Endodermal cell (in vitro differentiated cells): Measurements from ENCODE around the gene ISCA1. TPM values are rescaled to one million over a fixed set of nuclear protein-coding genes. Genes with fewer than 3 reads are reported as not detected.

Experiments
- DNase-seq: peaks from one replicate; pipeline ENCODE4 v3.0.0-alpha.2; 2017
- H3K27ac ChIP-seq: 2 replicates; pipeline ENCODE4 v1.5.1; 2013; ENCODE audit warnings: mild to moderate bottlenecking, low read depth, low read length, moderate library complexity
- H3K27me3 ChIP-seq: 2 replicates; pipeline ENCODE4 v1.6.1; 2013; ENCODE audit warnings: mild to moderate bottlenecking, low read length, moderate library complexity; ENCODE audit not compliant: insufficient read depth, control insufficient read depth, poor library complexity, severe bottlenecking
- H3K36me3 ChIP-seq: 2 replicates; pipeline ENCODE4 v1.7.0; 2013; ENCODE audit warnings: mild to moderate bottlenecking, low read length, moderate library complexity; ENCODE audit not compliant: control insufficient read depth, insufficient read depth
- H3K4me1 ChIP-seq: one replicate; pipeline ENCODE4 v1.7.0; 2013; ENCODE audit warnings: low read length; ENCODE audit not compliant: control insufficient read depth, insufficient read depth
- H3K4me3 ChIP-seq: 2 replicates; pipeline ENCODE4 v1.5.1; 2013; ENCODE audit warnings: mild to moderate bottlenecking, low read length, moderate library complexity
- H3K9ac ChIP-seq: 2 replicates; pipeline ENCODE4 v1.6.1; 2013; ENCODE audit warnings: mild to moderate bottlenecking, low read length, moderate library complexity; ENCODE audit not compliant: poor library complexity, severe bottlenecking; ENCODE audit errors: extremely low read depth
- H3K9me3 ChIP-seq: 2 replicates; pipeline ENCODE4 v1.6.1; 2013; ENCODE audit warnings: mild to moderate bottlenecking, low read length, moderate library complexity; ENCODE audit not compliant: control insufficient read depth
- H3K27ac Mint-ChIP-seq: 2 replicates; pipeline ENCODE4 v1.8.0; 2020; ENCODE audit warnings: mixed read lengths
- H3K27me3 Mint-ChIP-seq: 2 replicates; pipeline ENCODE4 v1.8.0; 2021; ENCODE audit warnings: mild to moderate bottlenecking, mixed read lengths; ENCODE audit not compliant: insufficient read depth
- H3K36me3 Mint-ChIP-seq: 2 replicates; pipeline ENCODE4 v1.8.0; 2020; ENCODE audit warnings: low read depth, mixed read lengths
- H3K4me1 Mint-ChIP-seq: 2 replicates; pipeline ENCODE4 v1.8.0; 2020; ENCODE audit warnings: mixed read lengths
- H3K4me3 Mint-ChIP-seq: 2 replicates; pipeline ENCODE4 v1.8.0; 2020; ENCODE audit warnings: mild to moderate bottlenecking, moderate library complexity, mixed read lengths
- H3K9me3 Mint-ChIP-seq: 2 replicates; pipeline ENCODE4 v1.8.0; 2020; ENCODE audit warnings: mild to moderate bottlenecking, mixed read lengths
- CTCF ChIP-seq: fragments of 200-600 bp; sonication (generic); conservative IDR thresholded peaks from 2 replicates; pipeline ENCODE4 v1.5.0; 2021; ENCODE audit warnings: antibody characterized with exemption, mild to moderate bottlenecking
- WGBS, 2 experiments: methylation state at CpG; one replicate each; pipeline versions ENCODE4 v1.1.5 to v1.1.7; 2013; ENCODE audit warnings: missing lambda C conversion rate in 2 of 2, mixed read lengths in 1 of 2; ENCODE audit not compliant: insufficient coverage in 1 of 2, insufficient read length in 1 of 2; 5-methylcytosine and 5-hydroxymethylcytosine counted together
- long read RNA-seq, 4 experiments: library from polyadenylated mRNA in 2 of 4; library from RNA in 1 of 4; library from capped mRNA in 1 of 4; stranded (forward) in 3 of 4; unstranded in 1 of 4; transcript quantifications; one replicate each; pipeline ENCODE4 v2.0.0, GENCODE V29; 2020 to 2021; ENCODE audit warnings: inconsistent platforms in 1 of 4
- polyA plus RNA-seq, 2 experiments: library from polyadenylated mRNA; stranded (reverse); fragments of 50-300 nt; gene quantifications; one replicate each; pipeline ENCODE4 v1.2.3, GENCODE V29; 2013
- total RNA-seq, 2 donors: library from RNA; stranded (reverse); fragmentation: NEBNext Ultra II Directional in 1 of 2; extraction: Animal tissue kit (Norgen Biotek cat#: 25700) in 1 of 2; gene quantifications; 2 replicates in 1 of 2; 3 replicates in 1 of 2; pipeline ENCODE4 v1.2.1, GENCODE V29; 2021

Gene ISCA1
- 10 to 100 TPM; 29.6 to 33.7 TPM for total RNA-seq
- 40.6 TPM for polyA plus RNA-seq (2013, experiment 1 of 2)
- polyA plus RNA-seq (2013, experiment 2 of 2), result 35.8 TPM
- long read RNA-seq, experiment 1, transcript ISCA1-203 (4 exons, 1,958 nt), result major isoform, 17 of 29 reads
- long read RNA-seq, experiment 1, partial matches to known transcripts, result 4 of 29 reads
- long read RNA-seq, experiment 1, other reads (novel, unspliced or antisense), result 6 of 29 reads
- long read RNA-seq, experiment 2, transcript ISCA1-201 (4 exons, 813 nt), result minor isoform, 9 of 50 reads
- long read RNA-seq, experiment 2, transcript ISCA1-203 (4 exons, 1,958 nt), result major isoform, 38 of 50 reads
- long read RNA-seq, experiment 2, partial matches to known transcripts, result 2 of 50 reads
- long read RNA-seq, experiment 2, other reads (novel, unspliced or antisense), result 1 of 50 reads
- long read RNA-seq, experiment 3, transcript ISCA1-201 (4 exons, 813 nt), result minor isoform, 12 of 91 reads
- long read RNA-seq, experiment 3, transcript ISCA1-203 (4 exons, 1,958 nt), result major isoform, 74 of 91 reads
- long read RNA-seq, experiment 3, partial matches to known transcripts, result 3 of 91 reads
- long read RNA-seq, experiment 3, other reads (novel, unspliced or antisense), result 2 of 91 reads
- long read RNA-seq, experiment 4, transcript ISCA1-201 (4 exons, 813 nt), result minor isoform, 9 of 49 reads
- long read RNA-seq, experiment 4, transcript ISCA1-203 (4 exons, 1,958 nt), result major isoform, 31 of 49 reads
- long read RNA-seq, experiment 4, partial matches to known transcripts, result 0 of 49 reads
- long read RNA-seq, experiment 4, other reads (novel, unspliced or antisense), result 9 of 49 reads

GRCh38 chr9:86282077-86282978 is at the start of gene ISCA1:
Gene ISCA1 (minus strand): TSS chr9:86282538. CDS start chr9:86282458, 80 bp downstream.
- Mint-ChIP-seq H3K27ac (peak within 1 kb of the TSS; percentile 98), H3K27me3 (peaks cover 8% of the 10 kb centered on the region), H3K36me3 (peaks cover 3% of the 10 kb centered on the region), H3K4me3 (peak within 1 kb of the TSS; percentile 89), H3K9me3 (no peaks in the 10 kb centered on the region), H3K4me1 (peaks cover 28% of the 10 kb centered on the region)
- Histone ChIP-seq H3K9ac (peak within 1 kb of the TSS; percentile 95), H3K27me3 (no peaks in the 10 kb centered on the region), H3K4me1 (peaks cover 13% of the 10 kb centered on the region), H3K36me3 (peaks cover 6% of the 10 kb centered on the region), H3K27ac (peak within 1 kb of the TSS; percentile 98), H3K9me3 (no peaks in the 10 kb centered on the region), H3K4me3 (peak within 1 kb of the TSS; percentile 93)
- WGBS, 2 experiments, result 0% methylated on average over 57 to 101 of the region's 101 CpGs
- DNase-seq, result peak; percentile 99
- no peak for TF ChIP-seq CTCF

- no peak overlapping the region for H3K4me3 ChIP-seq
- WGBS, 2 experiments, result 94 to 98% methylated on average over 4 to 5 of the region's 5 CpGs
- H3K9me3 ChIP-seq, result peaks cover 4% of the 10 kb centered on the region
- no peaks in the 10 kb centered on the region for H3K27me3 Mint-ChIP-seq
- H3K4me1 ChIP-seq, result no peaks in the 10 kb centered on the region
- H3K9ac ChIP-seq, result no peak overlapping the region
- H3K27me3 ChIP-seq, result no peaks in the 10 kb centered on the region
- peaks cover 79% of the 10 kb centered on the region for H3K36me3 Mint-ChIP-seq
- H3K4me1 Mint-ChIP-seq, result no peaks in the 10 kb centered on the region
- TF ChIP-seq CTCF, result no peak
- H3K27ac Mint-ChIP-seq, result no peak overlapping the region
- peaks cover 7% of the 10 kb centered on the region for H3K9me3 Mint-ChIP-seq
- no peak overlapping the region for H3K4me3 Mint-ChIP-seq
- no peak overlapping the region for H3K27ac ChIP-seq
- no peak for DNase-seq
- H3K36me3 ChIP-seq, result peaks cover 73% of the 10 kb centered on the region
These were observed 47.8 kb upstream of the ISCA1 start for GRCh38 chr9:86330186-86330585.

- no peak overlapping the region for H3K4me3 Mint-ChIP-seq
These were observed 47.3 kb upstream of the ISCA1 start for GRCh38 chr9:86329649-86330048.

More at GRCh38 chr9:86329649-86330048, 47.3 kb upstream of the ISCA1 start:
- Histone ChIP-seq H3K27me3 (no peaks in the 10 kb centered on the region), H3K27ac (no peak overlapping the region), H3K9me3 (peaks cover 4% of the 10 kb centered on the region), H3K4me1 (no peaks in the 10 kb centered on the region), H3K36me3 (peaks cover 73% of the 10 kb centered on the region), H3K9ac (no peak overlapping the region), H3K4me3 (no peak overlapping the region)
- no peak for TF ChIP-seq CTCF
- Mint-ChIP-seq H3K4me1 (peaks cover 1% of the 10 kb centered on the region), H3K9me3 (peaks cover 7% of the 10 kb centered on the region), H3K27me3 (no peaks in the 10 kb centered on the region), H3K27ac (no peak overlapping the region), H3K36me3 (peaks cover 78% of the 10 kb centered on the region)
- no peak for DNase-seq
- 83 to 86% methylated on average over 1 of the region's 1 CpG for WGBS, 2 experiments
